Suppressor macrophage treated with lipopolysaccharide for 4 hours (primary cell): ENCODE measurements around the gene MYCT1.
"Not testable (repeated sequence)": the region's sequence is repeated elsewhere in the genome, so short reads cannot be mapped to it uniquely, and the experiment has no call there.

ENCODE experiments used
- DNase-seq: peaks from one replicate; pipeline ENCODE4 v3.0.0-alpha.2; 2020

MYCT1 gene, protein sequence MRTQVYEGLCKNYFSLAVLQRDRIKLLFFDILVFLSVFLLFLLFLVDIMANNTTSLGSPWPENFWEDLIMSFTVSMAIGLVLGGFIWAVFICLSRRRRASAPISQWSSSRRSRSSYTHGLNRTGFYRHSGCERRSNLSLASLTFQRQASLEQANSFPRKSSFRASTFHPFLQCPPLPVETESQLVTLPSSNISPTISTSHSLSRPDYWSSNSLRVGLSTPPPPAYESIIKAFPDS

DNA sequence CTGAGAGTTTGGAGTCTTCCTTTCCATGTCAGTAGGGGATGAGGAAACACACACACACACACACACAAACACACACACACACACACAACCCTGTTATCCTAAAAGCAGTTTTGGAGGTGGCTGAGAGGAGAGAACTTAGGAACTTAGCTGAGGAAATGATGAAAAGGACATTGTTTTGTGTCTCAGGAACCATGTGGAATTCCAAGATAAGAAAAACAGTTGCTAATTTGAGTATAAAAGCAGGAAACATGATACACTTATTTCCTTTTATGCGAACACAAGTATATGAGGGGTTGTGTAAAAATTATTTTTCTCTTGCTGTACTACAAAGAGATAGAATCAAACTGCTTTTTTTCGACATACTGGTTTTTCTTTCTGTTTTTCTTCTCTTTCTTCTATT is at the start of gene MYCT1:
Gene MYCT1, plus strand, starts transcription at position 264 of the 400 bp plus-strand sequence. Its CDS starts 6 bp downstream, at position 270.
- no peak for DNase-seq

DNA sequence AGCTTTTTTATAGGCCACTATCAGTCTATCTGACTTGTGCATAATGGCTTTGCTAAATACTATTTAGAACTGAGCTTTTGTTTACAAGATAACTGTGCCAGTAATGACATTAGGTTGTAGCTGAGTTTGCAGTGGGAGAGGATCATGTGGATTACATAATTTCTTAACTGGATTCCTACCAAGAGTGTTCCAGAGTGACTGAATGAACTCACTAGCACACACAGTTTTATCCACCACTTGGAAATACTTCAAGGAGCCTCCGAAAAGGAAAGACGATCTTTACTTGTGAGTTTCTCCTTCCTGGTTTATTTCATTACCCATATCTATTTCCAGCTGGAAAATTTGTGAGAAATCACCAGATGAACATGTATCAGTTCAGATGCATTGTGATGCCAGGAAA is 49.6 kb upstream of the MYCT1 start:
- DNase-seq: no peak

DNA sequence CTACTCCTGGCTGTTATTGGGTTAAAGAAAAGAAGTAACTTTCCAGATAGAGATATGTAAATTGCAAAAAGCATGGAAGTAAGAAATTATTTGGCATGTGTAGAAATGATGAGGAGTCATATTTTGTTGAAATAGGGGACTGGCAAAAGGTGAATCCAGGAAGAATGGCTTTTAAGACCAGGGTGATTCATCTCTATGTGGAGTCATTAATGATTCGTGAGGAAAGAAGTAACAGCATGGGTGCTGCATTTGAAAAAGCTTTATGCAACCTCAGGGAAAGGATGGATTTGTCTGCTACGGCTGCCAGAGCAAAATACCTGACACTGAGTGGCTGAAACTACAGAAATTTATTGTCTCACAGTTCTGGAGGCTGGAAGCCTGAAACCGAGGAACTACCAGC is 45.7 kb upstream of the MYCT1 start:
- no peak for DNase-seq

DNA sequence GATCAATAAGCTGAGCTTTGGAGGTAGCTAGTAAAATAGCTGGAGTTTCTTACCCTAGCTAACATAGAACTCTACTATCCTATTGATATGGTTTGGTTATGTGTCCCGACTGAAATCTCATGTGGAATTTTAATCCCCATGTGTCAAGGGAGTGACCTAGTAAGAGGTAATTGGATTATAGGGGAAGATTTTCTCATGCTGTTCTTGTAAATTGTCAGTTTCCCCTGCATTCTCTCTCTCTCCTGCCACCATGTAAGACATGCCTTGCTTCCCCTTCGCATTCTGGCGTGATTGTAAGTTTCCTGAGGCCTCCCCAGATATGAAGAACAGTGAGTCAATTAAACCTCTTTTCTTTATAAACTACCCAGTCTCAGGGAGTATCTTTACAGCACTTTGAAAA is 35.9 kb upstream of the MYCT1 start:
- DNase-seq: no peak

DNA sequence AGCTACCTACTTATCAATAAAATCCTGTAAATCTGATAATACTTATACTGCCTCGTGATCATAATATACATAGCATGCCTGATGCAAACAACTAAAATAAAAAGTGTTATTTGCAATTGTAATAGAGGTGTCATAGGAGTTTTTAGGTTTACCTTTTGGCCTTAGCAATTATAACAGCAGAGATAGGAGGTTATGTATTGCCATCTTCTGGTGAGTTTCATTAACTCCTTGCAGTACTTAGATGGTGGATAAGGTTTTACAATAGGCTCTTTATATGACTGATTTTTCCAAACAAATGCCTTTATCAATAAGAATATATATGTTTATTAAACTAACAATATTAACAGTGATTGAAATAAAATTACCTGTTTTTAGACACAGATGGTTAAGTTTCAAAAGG is 27.8 kb upstream of the MYCT1 start:
- DNase-seq: peak; percentile 3

DNA sequence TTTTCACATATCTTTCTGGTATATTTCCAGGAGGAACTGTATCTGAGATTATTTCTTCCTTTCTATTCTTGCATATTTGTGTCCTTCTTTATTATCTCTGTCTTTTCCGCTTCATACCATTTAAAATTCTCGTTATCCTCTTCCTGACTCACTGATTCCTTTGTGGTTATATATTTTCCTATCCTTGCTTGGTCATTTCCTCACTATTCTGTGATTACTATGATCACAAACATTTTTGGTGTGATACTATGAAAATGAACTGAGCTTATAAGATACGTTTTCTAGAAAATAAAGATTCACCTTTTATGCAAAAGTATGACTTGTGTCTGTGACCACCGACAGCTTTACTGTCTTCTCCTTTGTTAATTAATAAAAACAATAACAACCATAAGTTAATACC is 26.5 kb upstream of the MYCT1 start:
- DNase-seq: no peak

DNA sequence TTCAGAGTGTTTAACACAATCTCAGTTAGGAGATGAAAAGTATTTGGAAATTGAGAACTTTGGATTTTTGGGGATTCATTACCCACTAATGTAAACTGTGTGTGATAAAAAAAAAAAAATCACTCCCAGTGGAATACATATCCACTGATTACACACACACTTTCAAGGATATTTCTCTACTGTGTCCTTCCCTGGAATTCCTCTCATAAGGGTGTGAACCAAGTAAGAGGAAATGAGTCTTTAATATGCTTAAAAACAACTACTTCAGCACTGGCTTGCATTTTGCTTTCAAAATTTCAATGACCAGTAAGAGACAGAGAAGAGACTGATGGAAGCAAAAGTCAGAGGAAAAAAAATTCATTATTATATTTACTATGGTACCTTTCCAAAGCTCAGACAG is 24.5 kb upstream of the MYCT1 start:
- no peak for DNase-seq

DNA sequence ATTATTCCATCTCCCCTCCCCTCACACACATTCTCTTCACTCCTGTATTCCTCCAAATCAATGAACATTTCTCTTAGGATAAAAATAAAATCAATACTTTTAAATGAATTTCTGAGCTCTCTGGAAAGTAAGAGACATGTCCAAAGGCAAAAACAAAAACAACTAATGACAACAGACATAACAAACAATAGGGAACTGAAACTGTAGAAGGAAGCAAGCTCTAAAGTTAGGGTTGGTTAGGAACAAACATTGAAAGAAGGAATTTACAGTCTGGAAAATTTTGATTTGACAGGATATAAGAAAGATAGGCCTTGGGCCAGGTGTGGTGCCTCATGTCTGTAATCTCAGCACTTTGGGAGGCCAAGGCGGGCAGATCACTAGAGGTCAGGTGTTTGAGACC is 17.5 kb upstream of the MYCT1 start:
- peak; percentile 14 for DNase-seq

DNA sequence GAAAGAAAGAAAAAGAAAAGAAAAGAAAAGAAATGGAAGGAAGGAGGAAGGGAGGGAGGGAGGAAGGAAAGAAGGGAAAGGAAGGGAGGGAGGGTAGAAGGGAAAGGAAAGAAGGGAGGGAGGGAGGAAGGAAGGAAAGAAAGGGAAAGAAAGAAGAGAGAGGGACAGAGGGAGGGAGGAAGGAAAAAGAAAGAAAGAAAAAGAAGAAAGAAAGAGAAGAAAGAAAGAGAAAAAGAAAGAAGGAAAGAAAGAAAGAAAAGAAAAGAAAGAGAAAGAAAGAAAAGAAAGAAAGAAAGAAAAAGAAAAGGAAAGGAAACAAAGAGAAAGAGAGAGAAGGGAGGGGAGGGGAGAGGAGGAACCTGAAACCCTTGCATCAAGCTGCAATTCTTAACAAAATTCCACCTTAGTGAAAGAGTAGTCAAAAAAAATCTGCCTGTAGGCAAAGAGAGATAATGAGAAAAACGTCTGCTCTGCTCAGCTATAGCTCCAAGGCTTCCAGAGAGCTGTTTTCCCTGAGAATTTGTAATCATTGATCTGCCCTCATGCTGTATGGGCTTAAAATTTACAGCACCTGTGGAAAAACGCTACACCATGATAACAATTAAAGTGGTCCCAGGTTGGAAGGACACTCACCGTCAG is 16.7 kb upstream of the MYCT1 start:
- no peak for DNase-seq

DNA sequence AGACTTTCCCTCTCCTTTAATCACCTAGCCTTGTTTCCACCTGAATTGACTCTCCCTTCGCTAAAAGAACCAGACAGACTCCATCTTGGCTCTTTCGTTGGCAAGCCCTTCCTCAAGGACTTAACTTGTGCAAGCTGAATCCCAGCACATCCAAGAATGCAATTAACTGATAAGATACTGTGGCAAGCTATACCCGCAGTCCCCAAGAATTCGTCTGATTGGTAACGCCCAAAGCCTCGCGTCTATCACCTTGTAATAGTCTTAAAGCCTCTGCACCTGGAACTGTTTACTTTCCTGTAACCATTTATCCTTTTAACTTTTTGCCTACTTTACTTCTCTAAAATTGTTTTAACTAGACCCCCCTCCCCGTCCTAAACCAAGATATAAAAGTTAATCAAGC is 15.6 kb upstream of the MYCT1 start:
- no peak for DNase-seq

DNA sequence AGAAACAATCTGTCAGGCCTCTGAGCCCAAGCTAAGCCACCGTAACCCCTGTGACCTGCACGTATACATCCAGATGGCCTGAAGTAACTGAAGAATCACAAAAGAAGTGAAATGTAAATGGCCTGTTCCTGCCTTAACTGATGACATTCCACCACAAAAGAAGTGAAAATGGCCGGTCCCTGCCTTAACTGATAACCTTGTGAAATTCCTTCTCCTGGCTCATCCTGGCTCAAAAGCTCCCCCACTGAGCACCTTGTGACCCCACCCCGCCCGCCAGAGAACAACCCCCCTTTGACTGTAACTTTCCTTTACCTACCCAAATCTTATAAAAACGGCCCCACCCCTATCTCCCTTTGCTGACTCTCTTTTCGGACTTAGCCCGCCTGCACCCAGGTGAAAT is 14.8 kb upstream of the MYCT1 start:
- DNase-seq: not testable (repeated sequence)

DNA sequence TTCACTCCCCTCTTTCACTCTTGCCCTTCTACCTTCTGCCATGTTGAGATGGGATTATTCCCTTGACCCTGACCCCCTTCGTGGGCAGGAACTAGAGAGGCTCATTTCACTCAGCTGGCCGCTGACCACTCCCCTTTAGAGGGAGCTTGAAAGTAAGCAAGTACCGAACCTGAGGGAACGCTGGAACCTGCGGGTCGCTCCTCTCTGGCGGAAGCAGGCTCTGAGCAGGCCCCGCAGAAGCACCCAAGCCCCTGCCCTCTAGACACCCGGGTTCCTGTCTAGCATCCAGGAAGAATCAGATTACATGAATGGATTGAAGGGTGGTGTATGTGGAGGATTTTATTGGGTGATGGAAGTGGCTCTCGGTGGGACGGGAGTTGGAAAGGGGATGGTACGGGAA is 11.9 kb upstream of the MYCT1 start:
- DNase-seq: no peak

DNA sequence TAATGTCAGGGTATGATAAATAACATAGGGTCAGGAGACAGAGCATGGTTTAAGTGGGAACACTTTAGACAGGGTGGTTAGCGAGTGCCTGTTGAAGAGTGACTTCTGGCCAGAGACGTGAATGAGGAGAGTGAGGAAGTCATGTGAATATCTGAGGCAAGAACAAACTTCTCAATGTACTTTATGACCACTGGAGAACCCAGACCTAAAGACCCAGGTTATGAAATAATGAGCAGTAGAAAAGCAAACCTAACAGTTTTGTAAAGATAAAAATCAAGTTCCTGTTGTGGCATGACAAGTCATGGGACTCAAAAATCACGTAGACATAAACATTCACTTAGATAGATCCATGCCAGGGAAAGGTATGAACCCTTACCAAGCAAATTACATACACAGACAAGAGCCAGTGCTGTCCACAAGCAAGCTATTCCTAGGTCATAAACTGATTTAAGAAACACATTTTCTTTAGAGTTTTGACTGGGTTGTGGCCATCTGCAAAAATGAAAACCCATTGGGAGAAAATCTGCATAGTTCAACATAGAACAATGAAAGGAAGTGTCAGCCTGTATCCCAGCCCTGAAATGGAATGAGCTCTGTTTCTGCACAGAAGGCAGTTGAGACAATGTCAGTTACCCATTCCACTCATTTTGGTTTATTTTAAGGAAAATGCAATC is 2.2 kb upstream of the MYCT1 start:
- peak; percentile 12 for DNase-seq

DNA sequence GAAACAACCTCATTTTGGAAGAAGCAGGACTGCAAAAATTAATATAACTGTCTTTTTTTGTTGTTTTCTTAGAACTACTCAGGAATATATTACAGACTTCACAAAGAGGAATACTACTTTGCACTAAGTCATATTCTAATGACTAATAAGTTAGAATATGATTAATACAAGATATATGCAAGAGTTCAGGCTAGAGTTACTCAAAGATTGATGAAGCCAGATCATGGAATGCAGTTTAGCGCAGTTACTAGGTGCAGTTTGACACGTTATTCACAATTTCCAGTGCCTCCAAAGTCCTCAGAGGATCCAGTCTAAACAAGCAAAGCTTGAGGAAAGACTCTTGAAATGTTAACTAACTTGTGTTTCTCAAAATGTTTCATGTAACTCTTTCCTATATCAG is 1.2 kb upstream of the MYCT1 start:
- no peak for DNase-seq

DNA sequence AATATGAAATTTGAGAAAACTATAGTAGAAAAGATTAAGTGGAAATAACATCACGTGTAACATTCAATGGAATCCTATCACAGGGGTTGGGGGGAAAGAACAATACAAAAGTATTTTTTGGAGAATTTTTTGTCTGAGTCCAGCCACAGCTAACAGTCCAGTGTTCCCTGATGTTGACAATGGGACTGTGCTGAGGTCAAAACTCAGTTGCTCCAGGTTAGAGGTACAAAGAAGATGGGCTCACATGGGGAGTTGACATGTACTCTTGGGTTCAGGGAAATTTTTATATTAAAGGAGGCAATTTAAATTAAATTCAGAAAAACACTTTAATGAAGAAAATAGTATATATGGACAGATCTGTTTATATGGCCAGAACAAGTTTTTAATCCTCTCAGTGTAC is 995 bp downstream of the MYCT1 start:
- DNase-seq: no peak

DNA sequence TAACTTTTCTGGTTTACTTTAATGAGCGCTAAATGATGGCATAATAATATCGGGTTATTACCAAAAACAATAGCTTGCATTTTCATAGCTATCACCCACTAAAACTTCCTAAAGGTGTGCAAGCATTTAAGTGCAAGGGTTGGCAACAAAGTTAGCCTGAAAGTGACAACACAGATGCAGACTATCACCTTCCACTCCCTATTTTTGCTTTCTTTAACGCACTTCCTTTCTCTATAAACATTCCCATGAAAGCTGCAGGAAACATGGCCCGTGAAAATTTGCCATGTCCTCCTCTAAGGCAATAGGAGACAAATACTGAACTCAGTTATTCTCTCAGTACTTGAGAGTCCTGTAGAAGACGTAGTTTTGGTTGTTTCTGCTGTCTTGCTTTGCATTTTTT is 2.7 kb downstream of the MYCT1 start:
- no peak for DNase-seq

DNA sequence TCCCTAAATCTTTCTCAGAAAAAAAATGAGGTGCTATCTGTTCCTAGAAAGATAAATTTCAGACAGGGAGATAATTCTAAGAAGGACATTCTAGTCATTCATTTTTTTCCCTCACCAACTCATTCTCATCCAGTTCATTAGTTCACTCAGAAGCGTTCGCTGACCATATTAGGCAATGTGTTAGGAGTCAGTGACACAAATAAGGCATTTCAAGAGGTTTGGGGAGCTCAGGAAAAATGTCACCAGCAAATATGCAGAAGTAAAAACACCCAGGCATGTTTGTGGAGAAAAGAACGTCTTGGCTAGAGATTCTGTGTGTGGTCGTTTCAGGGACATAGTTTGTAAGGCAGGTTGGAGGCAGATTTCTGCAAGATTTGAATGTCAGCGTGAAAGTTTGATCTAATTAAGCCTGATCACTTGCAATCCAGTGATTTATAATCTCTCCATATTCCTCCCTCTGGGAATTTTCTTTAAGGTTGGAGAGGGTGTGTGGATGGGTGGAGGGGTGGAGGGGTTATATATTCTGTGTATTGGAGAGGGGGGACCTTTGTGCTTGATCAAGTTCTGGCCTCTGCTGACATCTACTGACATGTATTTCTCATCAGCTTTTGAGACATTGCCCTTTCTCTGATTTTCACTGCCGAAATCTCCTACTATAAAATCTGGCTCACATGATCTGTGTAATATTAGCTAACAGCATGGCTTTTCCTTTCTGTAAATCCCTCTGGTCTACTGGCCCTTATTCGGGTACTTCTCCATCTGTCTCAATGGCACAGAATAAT is 3.6 kb downstream of the MYCT1 start:
- DNase-seq: no peak

DNA sequence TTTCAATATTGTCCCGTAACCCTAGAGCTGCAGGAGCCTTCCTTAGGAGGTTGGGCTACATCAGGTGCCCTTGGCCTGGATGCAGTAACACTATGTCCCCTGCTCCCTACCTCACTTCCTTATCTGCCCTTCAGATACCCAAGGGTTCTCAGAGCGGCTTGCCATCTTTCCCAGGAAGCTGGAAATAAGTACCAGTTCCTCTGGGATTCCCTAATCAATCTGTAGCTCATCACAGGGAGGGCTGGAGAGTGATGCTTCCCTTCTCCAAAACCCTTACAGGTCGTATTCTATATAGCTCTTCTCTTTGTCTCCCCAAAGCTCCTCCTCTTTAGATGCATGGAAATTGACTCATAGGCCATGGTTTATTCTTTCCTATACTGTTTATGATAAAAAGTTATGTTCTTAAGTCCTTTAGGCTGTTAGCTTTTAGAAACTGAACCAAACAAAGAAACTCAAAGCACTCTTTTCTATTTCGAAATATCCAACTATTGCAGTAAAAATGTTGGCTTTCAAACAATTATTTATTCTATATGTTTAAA is 4.2 kb downstream of the MYCT1 start:
- no peak for DNase-seq

DNA sequence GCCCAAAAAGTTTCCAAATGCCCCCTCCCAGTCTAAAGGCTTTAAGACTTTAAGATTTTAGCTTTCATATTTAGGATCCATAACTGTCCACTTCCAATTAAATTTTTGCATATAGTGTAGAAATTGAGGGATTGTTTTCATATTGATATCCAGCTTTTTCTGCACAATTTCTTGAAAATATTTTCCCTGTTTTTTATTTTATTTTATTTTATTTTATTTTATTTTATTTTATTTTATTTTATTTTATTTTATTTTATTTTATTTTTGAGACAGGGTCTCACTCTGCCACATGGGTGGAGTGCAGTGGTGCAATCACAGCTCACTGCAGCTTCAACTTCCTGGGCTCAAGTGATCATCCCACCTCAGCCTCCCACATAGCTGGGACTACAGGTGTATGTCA is 6.1 kb downstream of the MYCT1 start:
- DNase-seq: not testable (repeated sequence)

DNA sequence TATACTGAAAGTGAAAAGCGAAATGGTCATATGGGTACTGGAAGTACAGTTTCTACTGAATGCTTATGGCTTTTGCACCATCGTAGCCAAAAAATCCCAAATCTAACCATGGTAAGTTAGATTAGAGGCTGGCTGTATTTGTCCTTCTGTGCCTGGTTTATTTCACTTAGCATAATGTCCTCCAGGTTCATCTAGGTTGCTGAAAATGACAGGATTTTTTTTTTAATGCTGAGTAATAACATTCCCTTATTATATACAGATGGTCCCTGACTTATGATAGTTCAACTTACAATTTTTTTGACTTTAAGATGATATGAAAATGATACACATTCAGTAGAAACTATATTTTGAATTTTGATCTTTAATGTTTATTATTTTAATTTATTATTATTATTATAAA is 7.6 kb downstream of the MYCT1 start:
- no peak for DNase-seq

DNA sequence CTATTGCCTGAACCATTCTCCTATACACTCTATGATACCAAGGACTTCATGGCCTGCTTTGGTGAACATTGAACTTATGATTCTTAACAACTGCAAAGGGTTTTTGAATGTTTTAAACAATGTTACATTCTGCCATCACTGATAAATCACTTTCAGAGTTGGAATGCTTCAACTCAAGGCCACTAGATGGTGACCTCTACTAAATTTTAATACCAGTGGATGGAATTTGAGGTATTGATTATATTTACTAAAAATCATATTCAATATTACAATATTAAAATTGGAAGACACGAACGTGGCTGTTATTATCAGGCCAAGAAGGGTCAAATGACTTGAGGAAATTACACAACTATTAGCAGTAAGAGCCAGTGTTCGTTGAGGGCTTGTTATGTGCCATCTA is 18.6 kb downstream of the MYCT1 start:
- no peak for DNase-seq

DNA sequence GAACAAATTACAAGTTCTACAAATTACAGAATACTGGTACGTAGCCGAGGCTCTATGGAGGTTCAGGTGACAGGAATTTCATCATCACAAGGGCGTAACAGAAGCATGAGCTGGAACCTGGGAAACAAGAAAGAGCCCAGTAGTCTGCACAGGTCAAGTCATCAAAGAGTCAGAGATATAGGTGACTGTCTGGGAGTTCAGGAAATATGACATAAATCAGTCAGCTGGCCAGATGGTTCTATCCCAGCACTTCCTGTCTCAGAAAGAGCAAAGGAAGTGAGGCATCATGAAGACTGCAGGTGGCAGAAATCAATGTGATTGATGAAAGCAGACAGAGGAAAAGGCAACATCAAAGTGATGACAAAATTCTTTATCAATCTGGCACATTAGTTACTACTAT is 23.3 kb downstream of the MYCT1 start:
- DNase-seq: no peak

DNA sequence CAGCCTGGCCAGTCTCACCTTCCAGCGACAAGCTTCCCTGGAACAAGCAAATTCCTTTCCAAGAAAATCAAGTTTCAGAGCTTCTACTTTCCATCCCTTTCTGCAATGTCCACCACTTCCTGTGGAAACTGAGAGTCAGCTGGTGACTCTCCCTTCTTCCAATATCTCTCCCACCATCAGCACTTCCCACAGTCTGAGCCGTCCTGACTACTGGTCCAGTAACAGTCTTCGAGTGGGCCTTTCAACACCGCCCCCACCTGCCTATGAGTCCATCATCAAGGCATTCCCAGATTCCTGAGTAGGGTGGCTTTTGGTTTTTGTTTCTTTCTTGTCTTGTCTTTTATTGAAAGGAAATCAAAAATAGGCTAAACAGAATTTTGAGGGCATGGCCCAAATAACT is 24.3 kb downstream of the MYCT1 start:
- DNase-seq: no peak

DNA sequence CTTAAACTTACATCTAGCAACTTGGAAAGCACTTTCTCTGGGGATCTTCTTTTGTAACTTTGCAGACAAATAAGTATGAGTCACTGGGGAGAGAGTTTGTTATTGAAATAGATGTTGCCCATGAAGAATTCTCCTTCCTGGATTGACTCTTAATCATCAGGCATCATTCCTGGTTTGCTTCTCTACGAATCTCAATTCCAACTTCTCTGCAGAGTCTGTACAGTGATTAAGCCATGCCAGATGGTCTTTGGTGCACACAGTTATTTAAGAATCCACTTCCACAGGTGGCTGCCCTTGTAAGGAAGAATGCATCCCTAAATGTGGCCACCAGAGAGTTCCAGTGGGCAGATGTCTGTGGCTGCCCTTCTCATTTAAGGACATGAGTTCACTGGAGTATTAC is 25.7 kb downstream of the MYCT1 start:
- DNase-seq: no peak
